Gastroesophageal sphincter (tissue), 4 donors: ENCODE measurements around the gene C12orf56. TPM values are rescaled to one million over a fixed set of nuclear protein-coding genes. Genes with fewer than 3 reads are reported as not detected.

Experiments
- ATAC-seq: fragments of 150-250 bp; one replicate; pipeline ENCODE4 v1.9.1; 2016; ENCODE audit warnings: mild to moderate bottlenecking, moderate library complexity
- H3K27ac ChIP-seq, 4 donors: fragments of 200-600 bp; sonication (generic) in 3 of 4; 1 replicate in 3 of 4; 2 replicates in 1 of 4; pipeline ENCODE4 v1.5.1; 2016 to 2019
- H3K27me3 ChIP-seq: fragments of 200-600 bp; sonication (generic); one replicate; pipeline ENCODE4 v1.5.1; 2019
- H3K36me3 ChIP-seq, 2 donors: fragments of 200-600 bp; sonication (generic); one replicate each; pipeline ENCODE4 v1.5.1; 2019; ENCODE audit warnings: control low read depth in 1 of 2
- H3K4me1 ChIP-seq, 3 donors: fragments of 200-600 bp; sonication (generic); 1 replicate in 2 of 3; 2 replicates in 1 of 3; pipeline ENCODE4 v1.5.1; 2016 to 2019; ENCODE audit warnings: control low read depth in 2 of 3
- H3K4me3 ChIP-seq, 2 donors: fragments of 200-600 bp; sonication (generic); one replicate each; pipeline ENCODE4 v1.5.1; 2019; ENCODE audit warnings: mild to moderate bottlenecking in 1 of 2, moderate library complexity in 1 of 2
- H3K9me3 ChIP-seq, 3 donors: fragments of 200-600 bp; sonication (generic); one replicate each; pipeline ENCODE4 v1.5.1; 2017 to 2019; ENCODE audit warnings: control low read depth in 2 of 3
- EP300 ChIP-seq: sonication (generic); formaldehyde crosslinking; IDR thresholded peaks from one replicate; pipeline ENCODE4 v1.6.1; 2017; ENCODE audit warnings: antibody characterized with exemption, mild to moderate bottlenecking
- POLR2A ChIP-seq, 2 donors: fragments of 450-650 bp; IDR thresholded peaks; one replicate each; pipeline ENCODE4 v1.6.1; 2017; ENCODE audit warnings: antibody characterized with exemption in 2 of 2, mild to moderate bottlenecking in 2 of 2, moderate library complexity in 1 of 2
- POLR2AphosphoS5 ChIP-seq: sonication (generic); formaldehyde crosslinking; IDR thresholded peaks from one replicate; pipeline ENCODE4 v1.6.1; 2017; ENCODE audit warnings: antibody characterized with exemption
- WGBS, 2 donors: methylation state at CpG; one replicate each; pipeline ENCODE4 v1.1.5; 2018; ENCODE audit warnings: low coverage in 1 of 2; 5-methylcytosine and 5-hydroxymethylcytosine counted together
- total RNA-seq, 4 donors: library from RNA; depleted of rRNA; stranded (reverse); fragments of >200 nt; gene quantifications; one replicate each; pipeline ENCODE4 v1.1.0, GENCODE V29; 2016
- TF ChIP-seq, protein P1 (sequence below), 4 experiments: fragments of 200-600 bp in 2 of 4; fragments of 450-650 bp in 2 of 4; sonication (generic) in 1 of 4; IDR thresholded peaks; one replicate each; pipeline ENCODE4 v1.5.1; 2017 to 2019; ENCODE audit warnings: antibody characterized with exemption in 4 of 4, mild to moderate bottlenecking in 2 of 4, moderate library complexity in 2 of 4

The C12orf56 gene
- total RNA-seq, 4 donors from 2014 or later = not detected

DNA sequence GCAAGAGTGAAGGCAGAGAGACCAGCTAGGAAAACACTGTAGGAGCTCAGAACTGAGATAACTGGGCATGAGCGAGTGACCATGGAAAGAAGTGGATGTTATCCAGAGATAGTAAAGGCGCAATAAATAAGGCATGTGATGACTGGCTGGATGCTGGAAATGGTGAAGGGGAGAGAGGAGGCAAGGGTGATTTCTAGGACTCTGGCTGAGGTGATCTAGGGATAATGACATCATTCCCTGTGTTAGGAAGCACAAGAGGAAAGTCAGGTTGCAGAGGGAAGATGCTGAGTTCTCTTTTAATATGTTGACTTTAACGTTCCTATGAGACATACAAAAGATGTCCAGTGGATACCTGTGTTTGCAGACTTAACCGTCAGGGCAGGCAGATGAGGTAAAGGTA, 78.7 kb downstream of the C12orf56 start:
- Histone ChIP-seq H3K4me3 (no peak overlapping the region), H3K27me3 (no peaks in the 10 kb centered on the region), H3K9me3 (no peaks in the 10 kb centered on the region), H3K27ac (no peak overlapping the region), H3K4me1 (no peaks in the 10 kb centered on the region), H3K36me3 (no peaks in the 10 kb centered on the region)
- WGBS, 2 donors = 72 to 86% methylated on average over 3 to 4 of the region's 4 CpGs
- no peak for TF ChIP-seq POLR2AphosphoS5
- TF ChIP-seq POLR2A (IDR thresholded peaks at IDR 0.05) = no peak
- TF ChIP-seq, protein P1, sequence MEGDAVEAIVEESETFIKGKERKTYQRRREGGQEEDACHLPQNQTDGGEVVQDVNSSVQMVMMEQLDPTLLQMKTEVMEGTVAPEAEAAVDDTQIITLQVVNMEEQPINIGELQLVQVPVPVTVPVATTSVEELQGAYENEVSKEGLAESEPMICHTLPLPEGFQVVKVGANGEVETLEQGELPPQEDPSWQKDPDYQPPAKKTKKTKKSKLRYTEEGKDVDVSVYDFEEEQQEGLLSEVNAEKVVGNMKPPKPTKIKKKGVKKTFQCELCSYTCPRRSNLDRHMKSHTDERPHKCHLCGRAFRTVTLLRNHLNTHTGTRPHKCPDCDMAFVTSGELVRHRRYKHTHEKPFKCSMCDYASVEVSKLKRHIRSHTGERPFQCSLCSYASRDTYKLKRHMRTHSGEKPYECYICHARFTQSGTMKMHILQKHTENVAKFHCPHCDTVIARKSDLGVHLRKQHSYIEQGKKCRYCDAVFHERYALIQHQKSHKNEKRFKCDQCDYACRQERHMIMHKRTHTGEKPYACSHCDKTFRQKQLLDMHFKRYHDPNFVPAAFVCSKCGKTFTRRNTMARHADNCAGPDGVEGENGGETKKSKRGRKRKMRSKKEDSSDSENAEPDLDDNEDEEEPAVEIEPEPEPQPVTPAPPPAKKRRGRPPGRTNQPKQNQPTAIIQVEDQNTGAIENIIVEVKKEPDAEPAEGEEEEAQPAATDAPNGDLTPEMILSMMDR (IDR thresholded peaks at IDR 0.05) = no peak
- no peak for TF ChIP-seq EP300
- ATAC-seq = no peak

DNA sequence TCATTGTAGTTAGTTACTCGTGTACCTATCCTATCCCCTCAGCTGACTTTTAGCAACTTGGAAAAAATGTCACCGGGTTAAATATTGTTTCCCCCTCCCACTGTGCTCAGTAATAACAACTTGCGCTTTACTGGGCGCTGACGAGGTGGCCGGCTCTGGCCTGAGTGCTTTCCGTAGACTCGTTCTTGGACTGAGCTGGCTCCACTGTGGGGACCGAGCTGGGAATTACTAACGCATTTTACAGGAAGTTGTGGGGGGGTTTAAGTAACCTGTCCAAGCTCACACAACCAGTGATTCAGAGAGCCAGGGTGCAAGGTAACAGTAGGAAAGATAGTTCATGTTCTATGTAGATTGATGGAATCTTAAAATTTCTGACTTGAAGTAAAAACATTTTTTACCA, 86.0 kb downstream of the C12orf56 start:
- no peak for ATAC-seq
- TF ChIP-seq POLR2AphosphoS5 (no peak), EP300 (no peak), POLR2A (IDR thresholded peaks at IDR 0.05) (no peak)
- TF ChIP-seq, protein P1 (IDR thresholded peaks at IDR 0.05) = no peak

DNA sequence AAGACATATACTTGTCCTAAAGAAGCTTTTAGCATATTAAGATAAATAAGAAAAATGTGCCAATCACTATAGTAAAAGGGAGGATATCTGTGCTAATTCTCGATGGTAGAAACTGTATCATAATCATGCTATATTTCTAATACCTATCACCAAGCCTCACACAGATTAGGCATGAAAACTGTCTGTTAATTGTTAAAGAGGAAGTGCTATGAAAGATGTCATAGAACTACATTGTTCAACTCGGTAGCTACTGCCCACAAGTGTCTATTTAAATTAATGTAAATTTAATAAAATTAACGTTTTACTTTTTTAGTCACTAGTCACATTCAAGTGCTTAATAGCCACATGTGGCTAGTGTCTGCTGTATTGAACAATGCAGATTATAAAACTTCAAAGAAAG, 90.9 kb downstream of the C12orf56 start:
- no peak for TF ChIP-seq POLR2A (IDR thresholded peaks at IDR 0.05)
- TF ChIP-seq EP300 = no peak
- no peak for TF ChIP-seq POLR2AphosphoS5
- TF ChIP-seq, protein P1 (IDR thresholded peaks at IDR 0.05) = no peak
- 72 to 73% methylated on average over 3 of the region's 3 CpGs for WGBS, 2 donors
- no peaks in the 10 kb centered on the region for H3K36me3 ChIP-seq
- no peaks in the 10 kb centered on the region for H3K4me1 ChIP-seq
- no peaks in the 10 kb centered on the region for H3K9me3 ChIP-seq
- no peak overlapping the region for H3K4me3 ChIP-seq
- no peaks in the 10 kb centered on the region for H3K27me3 ChIP-seq
- ATAC-seq = no peak
- H3K27ac ChIP-seq = no peak overlapping the region

More for the DNA sequence above, 86.0 kb downstream of the C12orf56 start:
- no peak overlapping the region for H3K27ac ChIP-seq
- no peaks in the 10 kb centered on the region for H3K36me3 ChIP-seq
- H3K4me3 ChIP-seq = no peak overlapping the region
- H3K9me3 ChIP-seq = no peaks in the 10 kb centered on the region
- H3K4me1 ChIP-seq = no peaks in the 10 kb centered on the region
- WGBS, 2 donors = 34 to 70% methylated on average over 4 to 7 of the region's 10 CpGs
- H3K27me3 ChIP-seq = no peaks in the 10 kb centered on the region

DNA sequence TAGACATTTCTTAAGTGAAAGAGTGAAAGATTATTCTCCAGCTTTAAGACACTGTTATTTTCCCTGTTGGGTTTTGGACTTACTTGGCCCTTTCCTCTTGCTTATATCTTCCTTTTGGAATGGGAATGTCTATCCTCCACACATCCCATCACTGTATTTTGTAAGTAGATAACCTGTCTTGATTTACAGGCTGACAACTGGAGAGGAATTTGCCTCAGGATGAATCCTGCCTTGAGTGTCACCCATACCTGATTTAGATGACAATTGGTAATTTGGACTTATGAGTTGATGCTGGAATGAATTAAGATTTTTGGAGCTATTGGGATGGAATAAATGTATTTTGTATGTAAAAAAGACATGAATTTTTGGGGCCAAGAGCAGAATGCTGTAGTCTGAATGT, 94.3 kb downstream of the C12orf56 start:
- ATAC-seq = no peak

More for the DNA sequence above, 94.3 kb downstream of the C12orf56 start:
- Histone ChIP-seq H3K4me1 (no peaks in the 10 kb centered on the region), H3K27ac (no peak overlapping the region), H3K9me3 (no peaks in the 10 kb centered on the region), H3K27me3 (no peaks in the 10 kb centered on the region), H3K36me3 (no peaks in the 10 kb centered on the region), H3K4me3 (no peak overlapping the region)
- no peak for TF ChIP-seq EP300
- TF ChIP-seq POLR2A (IDR thresholded peaks at IDR 0.05) = no peak
- TF ChIP-seq POLR2AphosphoS5 = no peak
- TF ChIP-seq, protein P1 (IDR thresholded peaks at IDR 0.05) = no peak
